Activated T-helper 1 cell treated with anti-CD3 and anti-CD28 coated beads, Interleukin-2, amount 50 U/mL, for 16 hours (primary cell): Measurements from ENCODE around the gene PPP2R3B.
"Not testable (repeated sequence)": the region's sequence is repeated elsewhere in the genome, so short reads cannot be mapped to it uniquely, and the experiment has no call there.

ENCODE experiments used
- DNase-seq, 2 donors: peaks; one replicate each; pipeline ENCODE4 v3.0.0-alpha.2; 2020; ENCODE audit warnings: low read depth in 1 of 2, low spot score in 1 of 2

The PPP2R3B gene

DNA sequence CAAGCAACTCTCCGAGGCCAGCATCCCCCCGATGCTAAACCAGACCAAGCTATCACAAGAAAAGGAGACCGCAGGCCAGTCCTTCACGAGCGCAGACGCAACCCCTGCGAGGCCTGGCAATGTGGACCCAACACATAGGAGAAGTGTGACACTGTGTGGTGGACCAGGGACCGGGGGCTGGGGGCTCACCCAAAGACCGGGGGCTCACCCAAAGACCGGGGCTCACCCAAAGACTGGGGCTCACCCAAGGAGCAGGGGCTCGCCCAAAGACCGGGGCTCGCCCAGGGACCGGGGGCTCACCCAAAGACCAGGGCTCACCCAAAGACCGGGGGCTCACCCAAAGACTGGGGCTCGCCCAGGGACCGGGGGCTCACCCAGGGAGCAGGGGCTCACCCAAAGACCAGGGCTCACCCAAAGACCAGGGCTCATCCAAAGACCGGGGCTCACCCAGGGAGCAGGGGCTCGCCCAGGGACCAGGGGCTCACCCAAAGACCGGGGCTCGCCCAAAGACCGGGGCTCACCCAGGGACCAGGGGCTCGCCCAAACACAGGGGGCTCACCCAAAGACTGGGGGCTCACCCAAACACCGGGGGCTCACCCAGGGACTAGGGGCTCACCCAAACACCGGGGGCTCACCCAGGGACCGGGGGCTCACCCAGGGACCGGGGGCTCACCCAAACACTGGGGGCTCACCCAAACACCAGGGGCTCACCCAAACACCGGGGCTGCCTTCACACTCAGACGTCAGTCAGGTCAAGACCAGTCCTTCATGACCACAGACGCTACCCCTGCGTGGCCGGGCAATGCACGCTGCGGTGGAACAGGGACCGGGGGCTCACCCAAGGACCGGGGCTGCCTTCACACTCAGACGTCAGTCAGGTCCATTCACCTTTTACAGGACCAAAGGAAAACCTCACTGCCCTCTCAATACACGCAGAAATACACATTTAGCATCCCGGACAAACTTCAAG lies 32.9 kb downstream of the PPP2R3B start:
- DNase-seq = no peak

DNA sequence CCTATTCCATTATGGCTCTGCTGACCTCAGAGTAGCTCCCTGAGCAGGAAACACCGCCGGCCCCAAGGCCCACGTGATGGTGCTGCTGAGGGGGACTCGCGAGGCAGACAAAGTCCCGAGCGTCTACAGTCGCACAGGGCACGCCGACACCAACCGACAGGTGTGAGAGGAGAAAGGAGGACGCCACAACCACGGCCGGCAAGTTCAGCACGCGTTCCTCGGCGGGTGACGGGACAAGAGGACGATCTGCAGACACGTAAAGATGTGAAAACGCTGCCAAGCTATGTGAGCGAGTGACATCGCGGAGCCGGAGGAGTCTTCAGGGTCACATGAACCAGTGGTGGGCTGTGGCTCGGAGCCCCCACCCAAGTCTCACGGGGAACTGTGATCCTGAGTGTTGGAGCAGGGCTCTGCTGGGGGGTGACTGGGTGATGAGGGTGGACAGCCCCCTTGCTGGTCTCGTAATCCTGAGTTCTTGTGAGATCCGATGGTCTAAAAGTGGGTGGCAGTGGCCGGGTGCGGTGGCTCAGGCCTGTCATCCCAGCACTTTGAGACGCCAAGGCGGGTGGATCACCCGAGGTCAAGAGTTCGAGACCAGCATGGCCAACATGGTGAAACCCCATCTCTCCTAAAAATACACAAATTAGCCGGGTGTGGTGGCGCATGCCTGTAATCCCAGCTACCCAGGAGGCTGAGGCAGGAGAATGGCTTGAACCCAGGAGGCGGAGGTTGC lies 34.0 kb downstream of the PPP2R3B start:
- DNase-seq = no peak

DNA sequence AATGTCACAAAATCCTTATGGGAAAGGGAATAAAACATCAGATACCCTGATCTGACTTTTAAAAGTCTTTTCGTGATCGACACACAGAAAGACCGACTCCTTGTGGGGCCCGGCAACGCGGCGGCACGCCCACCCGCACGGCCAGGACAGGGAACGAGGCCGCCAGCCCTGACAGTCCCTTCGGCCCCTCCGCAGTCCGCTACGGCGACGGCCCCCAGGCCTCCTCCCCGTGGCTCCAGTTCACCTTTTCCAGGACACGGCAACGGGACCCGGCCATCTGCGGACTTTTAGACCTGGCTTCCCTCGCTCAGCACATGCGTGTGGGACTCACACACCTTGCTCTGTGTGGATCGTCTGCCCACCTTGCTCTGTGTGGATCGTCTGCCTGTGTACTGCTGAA lies 34.5 kb downstream of the PPP2R3B start:
- no peak for DNase-seq

DNA sequence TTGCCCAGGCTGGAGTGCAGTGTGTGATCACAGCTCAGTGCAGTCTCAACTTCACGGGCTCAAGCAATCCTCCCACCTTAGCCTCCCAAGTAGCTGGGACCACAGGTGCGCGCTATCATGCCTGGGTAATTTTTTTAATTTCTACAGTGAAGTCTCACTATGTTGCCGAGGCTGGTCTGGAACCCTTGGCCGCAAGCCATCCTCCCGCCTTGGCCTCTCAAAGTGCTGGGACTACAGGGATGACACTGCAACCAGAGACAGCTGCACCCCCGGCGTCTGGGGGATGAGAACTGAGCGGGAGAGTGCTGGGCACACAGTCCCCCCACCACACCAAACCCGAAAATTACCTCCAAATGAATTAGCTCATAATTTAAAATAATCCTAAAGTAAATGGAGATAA lies 35.0 kb downstream of the PPP2R3B start:
- no peak for DNase-seq

DNA sequence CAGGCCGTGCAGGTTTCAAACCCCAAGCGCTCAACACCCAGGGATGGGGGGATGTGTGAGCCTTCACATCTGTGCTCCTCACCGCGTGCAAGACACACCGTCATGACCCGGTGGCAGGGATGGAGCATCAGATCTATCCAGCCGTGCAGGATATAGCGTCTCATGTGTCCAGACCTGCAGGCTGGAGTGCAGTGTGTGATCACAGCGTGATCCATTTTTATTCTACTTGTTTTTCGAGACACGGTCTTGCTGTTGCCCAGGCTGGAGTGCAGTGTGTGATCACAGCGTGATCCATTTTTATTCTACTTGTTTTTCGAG lies 35.4 kb downstream of the PPP2R3B start:
- not testable (repeated sequence) for DNase-seq

DNA sequence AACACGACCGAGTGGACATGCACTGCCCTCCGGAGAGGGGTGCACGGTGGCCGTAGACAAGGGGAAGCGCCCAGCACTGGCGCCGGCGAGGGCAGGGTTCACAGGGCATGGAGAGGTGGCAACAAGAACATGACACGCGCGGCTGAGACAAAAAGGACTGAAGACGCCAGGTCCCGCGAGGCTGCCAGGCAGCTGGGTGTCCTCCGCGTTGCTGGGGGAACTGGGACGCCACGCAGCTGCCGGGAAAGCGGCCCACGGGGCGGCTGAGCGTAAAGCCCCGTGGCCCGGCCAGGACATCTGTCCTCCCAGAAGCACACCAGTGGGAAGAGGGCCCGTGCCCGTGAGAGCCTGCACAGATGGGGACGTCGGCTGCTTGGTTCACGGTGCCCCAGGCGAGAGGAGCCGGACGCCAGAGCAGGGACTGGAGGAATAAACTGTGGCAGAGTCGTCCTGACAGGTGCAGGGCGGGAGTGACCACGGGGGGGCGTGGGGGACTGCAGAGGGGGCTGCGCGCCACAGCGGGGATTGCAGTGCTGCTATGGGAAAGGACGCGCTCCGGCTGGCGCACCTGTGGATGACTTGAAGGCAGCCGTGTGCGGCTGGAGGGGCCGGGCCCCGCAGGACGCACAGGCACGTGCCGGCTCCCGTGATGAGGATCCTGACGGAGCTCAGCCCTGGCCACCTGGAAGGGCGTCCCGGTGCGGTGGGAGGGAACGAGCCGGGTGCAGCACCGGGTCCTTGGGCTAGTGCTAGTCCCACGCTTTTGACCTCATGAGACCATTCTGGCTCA lies 36.0 kb downstream of the PPP2R3B start:
- no peak for DNase-seq

DNA sequence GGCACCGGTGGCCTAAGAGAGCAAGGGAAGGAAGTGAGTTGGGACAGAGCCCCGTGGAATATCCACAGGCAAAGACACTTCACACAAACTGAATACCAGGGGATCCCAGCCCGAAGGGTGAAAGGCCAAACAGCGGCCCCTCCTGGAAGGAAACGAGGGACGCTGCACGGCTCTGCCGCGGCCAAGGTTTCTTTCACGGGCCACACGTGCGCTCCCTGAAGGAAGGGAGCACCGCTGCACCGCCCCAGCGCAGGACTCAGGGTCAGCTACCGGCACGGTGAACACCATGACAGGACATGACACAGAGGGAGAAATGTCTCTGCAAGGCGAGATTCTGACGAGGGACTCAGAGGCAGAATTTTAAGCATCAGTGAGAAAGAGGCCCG lies 36.6 kb downstream of the PPP2R3B start:
- no peak for DNase-seq

DNA sequence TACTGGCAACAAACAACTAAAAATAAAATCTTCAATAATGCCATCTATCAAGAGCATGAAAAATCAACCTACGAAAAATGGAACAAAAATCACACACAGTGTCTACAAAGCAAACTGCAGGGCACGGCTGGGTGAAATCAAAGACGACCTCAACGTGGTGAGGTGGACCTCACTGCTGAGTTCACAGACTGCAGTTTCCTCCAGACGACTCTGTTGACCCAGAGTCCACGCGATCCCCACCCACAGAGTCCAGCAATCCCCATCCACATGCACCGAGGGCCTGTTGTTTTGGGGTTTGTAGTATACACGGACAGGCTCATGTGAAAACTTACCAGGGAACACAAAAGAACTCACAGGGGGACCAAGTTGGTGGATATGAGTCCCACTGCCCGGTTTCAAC lies 37.0 kb downstream of the PPP2R3B start:
- DNase-seq = no peak

DNA sequence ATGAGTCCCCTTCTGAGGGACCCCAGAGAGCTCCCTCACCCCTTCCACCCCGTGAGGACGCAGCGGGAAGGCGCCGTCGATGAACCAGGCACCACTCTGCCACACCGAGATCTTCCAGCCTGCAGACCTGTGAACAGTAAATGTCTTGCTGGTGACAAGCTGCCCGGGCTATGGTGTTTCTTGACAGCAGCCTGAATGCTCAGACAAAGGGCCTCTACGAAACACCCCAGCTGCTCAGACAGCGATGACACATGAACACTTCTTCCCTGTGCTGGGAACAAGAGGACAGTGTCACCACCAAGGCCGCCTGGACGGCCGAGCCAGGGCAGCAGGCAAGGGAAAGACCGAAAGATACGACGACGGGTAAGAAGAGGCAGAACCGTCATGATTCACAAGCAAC lies 37.5 kb downstream of the PPP2R3B start:
- DNase-seq = no peak

DNA sequence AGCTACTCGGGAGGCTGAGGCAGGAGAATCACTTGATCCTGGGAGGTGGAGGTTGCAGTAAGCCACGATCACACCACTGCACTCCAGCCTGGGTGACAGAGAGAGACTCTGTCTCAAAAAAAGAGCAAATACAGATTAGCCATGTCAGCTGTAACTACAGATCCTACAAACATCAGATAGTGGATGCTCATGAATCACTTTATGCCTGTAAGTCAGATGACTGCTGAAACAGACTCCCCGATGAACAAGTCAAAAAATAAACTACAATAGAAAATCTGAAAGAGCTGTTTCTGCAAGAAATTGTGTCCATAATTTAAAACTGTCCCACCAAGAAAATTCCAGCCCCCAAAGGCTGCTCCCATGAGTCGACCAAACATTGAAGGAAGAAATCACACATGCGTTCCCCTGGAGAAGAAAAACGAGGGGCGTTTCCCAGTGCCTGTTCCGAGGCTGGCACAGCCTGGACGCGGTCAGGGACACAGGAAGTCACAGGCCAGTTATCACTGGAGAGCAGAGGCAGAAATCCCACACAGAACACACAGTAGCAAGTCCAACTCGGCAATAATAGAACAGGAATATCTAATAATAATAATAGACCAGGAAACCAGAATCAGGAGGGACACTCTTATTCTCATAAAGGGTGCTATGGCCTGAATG lies 38.1 kb downstream of the PPP2R3B start:
- no peak for DNase-seq

DNA sequence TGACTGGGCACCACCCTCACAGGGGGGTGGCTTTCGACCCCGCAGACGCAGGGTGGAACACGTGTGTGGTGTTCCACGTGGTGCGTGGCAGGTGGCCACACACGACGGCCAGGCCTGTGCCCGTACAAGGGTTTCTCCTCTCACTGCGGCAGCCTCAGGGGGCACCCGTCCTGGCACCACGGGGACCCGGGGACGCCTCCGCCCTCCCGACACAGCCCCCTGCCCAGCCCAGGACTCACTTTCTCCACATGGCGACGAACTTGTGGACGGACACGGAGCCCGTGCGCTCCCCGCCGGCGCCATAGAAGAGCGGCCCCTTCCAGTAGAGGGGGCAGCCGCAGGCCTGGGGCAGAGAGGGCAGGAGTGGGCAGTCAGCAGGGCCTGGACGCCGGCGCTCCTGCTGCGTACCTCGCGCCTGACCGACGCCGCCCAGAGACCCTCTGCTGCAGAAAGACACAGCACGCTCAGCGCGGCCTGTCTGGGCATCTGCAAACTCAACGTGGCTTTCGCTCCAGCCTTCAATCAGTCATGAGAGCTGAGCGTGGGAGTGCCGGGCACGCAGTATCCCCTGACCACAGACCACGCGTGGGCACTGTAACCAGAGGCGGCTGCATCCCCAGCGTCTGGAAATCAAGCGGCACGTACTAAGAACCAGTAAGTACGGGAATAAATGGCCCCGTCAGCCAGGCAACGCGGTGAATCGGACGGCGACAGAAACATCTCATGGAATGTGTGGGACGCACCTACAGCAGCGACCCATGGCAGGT lies 39.2 kb downstream of the PPP2R3B start:
- DNase-seq = no peak

DNA sequence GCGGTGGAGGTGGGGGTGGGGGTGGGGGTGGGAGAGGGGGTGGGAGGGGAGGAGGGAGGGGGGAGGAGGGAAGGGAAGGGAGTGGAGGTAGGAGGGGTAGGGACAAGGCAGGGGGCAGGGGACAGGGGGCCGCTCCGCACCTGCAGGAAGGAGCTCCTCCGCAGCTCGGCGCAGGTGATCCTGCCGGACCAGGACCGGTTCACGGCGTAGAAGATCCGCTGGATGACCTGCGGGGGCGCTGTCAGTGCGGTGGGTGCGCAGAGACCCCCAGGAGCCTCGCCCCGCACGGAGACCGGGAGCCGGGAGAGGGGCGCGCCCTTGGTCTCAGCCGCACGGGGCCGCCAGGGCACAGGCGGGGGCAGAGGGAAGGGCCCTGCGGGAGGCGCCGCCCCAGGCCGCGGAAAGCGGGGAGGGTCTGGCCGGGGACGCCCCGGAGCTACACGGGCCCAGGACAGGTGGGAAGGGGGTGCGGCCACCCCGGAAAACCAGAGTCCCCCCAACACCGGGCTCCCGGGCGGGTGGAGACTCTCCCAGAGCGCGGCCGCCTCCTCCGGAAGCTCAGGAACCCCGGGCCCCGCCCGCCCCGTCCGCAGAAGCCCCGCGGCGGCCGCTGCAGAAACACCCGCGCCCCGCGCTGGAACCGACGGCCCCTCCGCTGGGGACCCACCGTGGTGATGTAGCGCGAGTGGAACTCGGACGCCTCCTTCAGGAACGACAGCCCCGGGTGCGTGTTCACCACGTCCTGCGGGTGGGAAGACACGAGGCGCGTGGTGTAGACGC lies 40.5 kb downstream of the PPP2R3B start:
- DNase-seq = no peak

DNA sequence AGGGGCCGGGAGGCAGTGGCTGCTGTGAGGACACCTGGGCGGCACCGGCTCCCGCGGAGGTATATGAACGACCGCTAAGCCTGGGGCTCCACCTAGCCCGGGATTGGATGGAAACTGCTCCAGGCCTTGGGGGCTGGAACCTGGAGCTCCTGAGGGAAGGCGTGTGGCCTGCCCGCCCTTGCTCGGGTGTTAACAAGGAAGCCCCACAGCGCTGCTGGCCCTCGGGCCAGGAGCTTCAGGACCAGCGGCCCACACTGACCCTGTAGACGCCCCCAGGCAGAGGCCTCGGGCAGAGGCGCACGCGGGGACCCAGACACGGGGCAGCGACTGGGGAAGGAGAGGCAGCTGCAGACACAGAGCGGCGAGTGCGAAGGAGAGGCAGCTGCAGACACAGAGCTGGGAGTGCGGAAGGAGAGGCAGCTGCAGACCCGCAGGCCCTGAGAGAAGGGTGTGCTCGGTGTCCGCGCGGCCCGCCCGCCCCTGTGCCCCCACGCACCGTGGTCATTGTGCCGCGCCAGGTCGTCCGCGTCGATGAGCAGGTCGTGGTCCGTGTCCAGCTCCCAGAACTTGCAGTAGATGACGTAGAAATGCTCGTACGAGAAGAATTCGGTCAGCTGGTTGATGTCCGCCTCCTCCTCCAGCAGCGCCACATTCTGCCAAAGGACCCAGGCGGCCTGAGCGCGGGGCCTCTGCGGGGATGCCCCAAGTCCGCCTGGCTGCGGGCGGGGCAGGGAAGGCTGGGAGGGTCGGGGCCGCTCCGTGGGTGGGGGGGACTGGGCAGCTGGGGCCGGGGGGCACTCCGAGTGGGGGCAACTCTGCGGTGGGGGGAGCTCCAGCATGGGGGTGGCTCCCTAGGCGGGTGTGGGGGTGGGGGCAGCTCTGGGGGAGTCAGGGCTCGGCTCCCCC lies 41.4 kb downstream of the PPP2R3B start:
- no peak for DNase-seq

DNA sequence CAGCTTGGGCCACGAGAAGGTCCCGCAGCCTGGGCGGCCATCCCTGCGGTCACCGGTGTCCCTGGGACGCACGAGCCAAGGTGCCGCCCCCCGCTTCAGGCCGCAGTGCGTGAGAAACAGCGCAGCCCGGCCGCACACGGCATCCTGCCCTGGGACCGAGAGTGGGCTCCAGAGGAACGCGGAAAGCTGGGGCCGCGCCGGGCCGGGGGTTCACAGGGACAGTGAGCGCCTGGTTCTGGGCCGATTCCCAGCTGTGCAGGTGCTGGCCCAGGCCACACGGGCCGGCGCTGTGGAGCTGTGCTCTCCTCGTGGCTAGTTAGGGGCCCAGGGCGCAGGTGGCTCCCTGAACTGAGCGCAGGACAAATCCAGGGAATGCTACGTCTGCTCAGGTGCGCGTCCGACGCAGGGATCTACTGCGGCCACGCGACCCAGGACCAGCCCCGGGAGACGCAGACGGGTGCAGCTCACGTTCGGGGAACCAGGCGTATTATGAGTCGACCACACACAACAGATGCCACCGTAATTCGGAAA lies 42.3 kb downstream of the PPP2R3B start:
- no peak for DNase-seq

DNA sequence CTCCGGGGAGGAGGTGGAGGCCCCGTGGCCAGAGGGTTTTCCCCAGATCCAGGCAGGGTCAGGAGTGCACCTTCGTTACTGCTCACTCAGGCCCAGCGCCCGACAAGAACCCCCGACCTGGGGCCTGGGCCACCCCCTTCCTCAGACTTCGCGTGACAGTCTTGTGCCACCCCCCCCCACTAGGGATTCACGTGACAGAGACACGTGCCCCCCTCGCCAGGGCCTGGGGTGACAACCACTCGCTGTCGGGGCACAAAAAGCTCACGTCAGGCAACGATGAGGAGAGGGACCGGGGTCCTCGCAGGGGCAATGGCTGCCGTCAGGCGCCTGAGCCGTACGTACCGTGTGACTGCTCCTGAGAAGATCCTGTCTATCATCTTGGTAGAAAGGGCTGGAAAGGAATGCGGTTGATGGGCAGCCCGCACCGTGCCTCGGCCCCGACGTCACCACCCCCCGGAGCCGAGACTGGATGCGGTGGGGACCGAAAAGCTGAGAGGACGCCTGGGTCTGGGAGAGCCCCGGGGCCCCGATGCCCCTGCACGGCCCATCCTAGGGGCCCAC lies 45.1 kb downstream of the PPP2R3B start:
- DNase-seq = no peak

DNA sequence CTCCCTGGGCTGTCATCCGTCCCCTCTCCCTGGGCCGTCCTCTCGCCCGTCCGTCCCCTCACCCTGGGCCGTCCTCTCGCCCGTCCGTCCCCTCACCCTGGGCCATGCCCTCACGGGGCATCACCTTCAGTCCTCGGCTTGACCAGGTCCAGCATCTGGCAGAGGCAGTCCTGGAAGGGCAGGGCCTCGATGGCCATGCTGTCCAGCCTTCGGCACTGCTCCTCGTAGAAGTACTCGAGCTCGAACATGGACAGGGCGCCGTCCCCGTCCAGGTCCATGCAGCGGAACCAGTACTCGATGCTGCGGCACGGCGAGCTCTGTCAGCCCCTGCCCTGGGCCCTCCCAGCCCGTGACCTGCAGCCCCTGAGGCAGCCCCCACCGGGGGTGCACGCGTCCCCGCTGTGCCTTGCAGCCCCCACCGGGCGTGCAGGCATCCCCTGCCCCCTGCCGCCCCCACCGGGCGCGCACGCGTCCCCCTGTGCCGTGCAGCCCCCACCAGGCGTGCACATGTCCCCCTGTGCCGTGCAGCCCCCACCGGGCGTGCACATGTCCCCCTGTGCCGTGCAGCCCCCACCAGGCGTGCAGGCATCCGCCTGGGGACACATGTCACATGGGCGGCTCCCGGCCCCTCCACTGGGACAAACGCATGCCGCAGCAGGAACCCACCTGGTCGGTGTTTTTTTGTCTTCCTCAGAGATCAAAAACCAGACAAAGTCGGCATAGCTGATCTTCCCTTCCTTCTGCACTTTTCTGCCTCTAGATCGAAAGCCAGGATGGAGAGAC lies 45.9 kb downstream of the PPP2R3B start:
- DNase-seq = no peak

DNA sequence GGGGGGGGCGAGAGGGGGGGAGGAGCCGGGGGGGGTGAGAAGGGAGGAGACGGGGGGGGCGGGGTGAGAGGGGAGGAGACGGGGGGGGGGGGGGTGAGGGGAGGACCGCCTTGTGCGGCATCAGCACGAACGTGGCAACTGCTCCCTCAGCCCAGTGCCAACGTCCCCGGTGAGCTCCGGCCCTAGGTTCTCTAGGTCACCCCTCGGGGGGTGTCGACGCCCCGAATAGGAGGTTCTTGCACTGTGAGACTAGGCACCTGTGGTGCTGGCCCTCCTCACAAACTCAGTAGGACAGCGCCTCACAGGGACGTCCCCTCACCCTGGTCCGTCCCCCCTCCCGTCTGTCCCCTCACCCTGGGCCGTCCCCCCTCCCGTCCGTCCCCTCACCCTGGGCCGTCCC lies 46.6 kb downstream of the PPP2R3B start:
- DNase-seq = no peak
